HepG2 (cell line): ENCODE results near the gene ZNF48. TPM values are rescaled to one million over a fixed set of nuclear protein-coding genes. Genes with fewer than 3 reads are reported as not detected.
A peak's percentile ranks its signal among the peaks of the same experiment; 100 is the strongest.

ENCODE experiments used
- ATAC-seq: fragments of 200-7000 bp; cut with Tn5 transposase; 3 replicates; pipeline ENCODE4 v1.9.1; 2020; ENCODE audit warnings: mild to moderate bottlenecking, moderate library complexity
- BruUV-seq: library from RNA; stranded (reverse); fragments of 400-500 nt; replicated peaks from 2 replicates; lab custom pipeline; 2021; lab: Mats Ljungman, UMichigan
- CTCF ChIA-PET: fragments of 300-600 bp; formaldehyde crosslinking; extraction: SDS; loops from one replicate; lab custom pipeline; 2021; ENCODE audit warnings: low total read pairs, inconsistent platforms, low intra/inter-chr PET ratio; lab: Yijun Ruan, JAX
- POLR2A ChIA-PET: fragments of 350-600 bp; sonication (Branson Sonifier 250); formaldehyde crosslinking; loops from one replicate; lab custom pipeline; 2020; ENCODE audit warnings: antibody characterized with exemption, inconsistent platforms; lab: Yijun Ruan, JAX
- DNase-seq: peaks from one replicate; pipeline ENCODE4 v3.0.0-alpha.2; 2015; ENCODE audit warnings: low spot score
- FAIRE-seq: peaks from 3 replicates; lab custom pipeline; 2011; peaks lifted over from hg19 to GRCh38; lab: Jason Lieb, UNC
- H2AFZ ChIP-seq: one replicate; pipeline ENCODE4 v1.6.1; 2011; ENCODE audit warnings: low read length, inconsistent platforms
- H3K27ac ChIP-seq: fragments of 300-600 bp; 3 replicates; pipeline ENCODE4 v1.8.0; 2011; ENCODE audit warnings: mixed run types, mild to moderate bottlenecking, mixed read lengths, low read length, inconsistent platforms; ENCODE audit not compliant: insufficient read depth; ENCODE audit errors: extremely low read length
- H3K27me3 ChIP-seq, 2 experiments: fragments of 200-600 bp in 1 of 2; 2 replicates in 1 of 2; 3 replicates in 1 of 2; pipeline versions ENCODE4 v1.6.0 to v1.8.0; 2011; ENCODE audit warnings: low read length in 2 of 2, mild to moderate bottlenecking in 2 of 2, moderate library complexity in 2 of 2, inconsistent platforms in 1 of 2; ENCODE audit not compliant: insufficient read depth in 2 of 2, control insufficient read depth in 1 of 2
- H3K36me3 ChIP-seq, 2 experiments: fragments of 200-600 bp in 1 of 2; replicated peaks in 1 of 2; 2 replicates in 1 of 2; 3 replicates in 1 of 2; pipeline versions ENCODE4 v1.5.1 to v1.8.0; 2011; ENCODE audit warnings: low read length in 2 of 2, inconsistent platforms in 1 of 2; ENCODE audit not compliant: insufficient read depth in 2 of 2, control insufficient read depth in 1 of 2
- H3K4me1 ChIP-seq: 2 replicates; pipeline ENCODE4 v1.5.1; 2012; ENCODE audit warnings: low read length, inconsistent platforms; ENCODE audit not compliant: insufficient read depth
- H3K4me2 ChIP-seq: 2 replicates; pipeline ENCODE4 v1.6.0; 2011; ENCODE audit warnings: low read depth, low read length, inconsistent platforms
- H3K4me3 ChIP-seq, 3 experiments: fragments of 200-600 bp in 1 of 3; sonication (generic), shearing (Covaris generic) in 1 of 3; replicated peaks in 1 of 3; 2 replicates each; pipeline ENCODE4 v1.5.1; 2011 to 2016; ENCODE audit warnings: low read length in 3 of 3, inconsistent platforms in 2 of 3, low read depth in 2 of 3, mild to moderate bottlenecking in 2 of 3, control low read depth in 1 of 3, mixed read lengths in 1 of 3; ENCODE audit not compliant: insufficient read depth in 1 of 3
- H3K79me2 ChIP-seq: one replicate; pipeline ENCODE4 v1.6.1; 2011; ENCODE audit warnings: low read length, inconsistent platforms; ENCODE audit not compliant: insufficient read depth
- H3K9ac ChIP-seq: 2 replicates; pipeline ENCODE4 v1.6.0; 2011; ENCODE audit warnings: mild to moderate bottlenecking, low read depth, low read length, inconsistent platforms; ENCODE audit not compliant: insufficient read depth
- H3K9me3 ChIP-seq: 2 replicates; pipeline ENCODE4 v1.5.1; 2012; ENCODE audit warnings: mild to moderate bottlenecking, low read length
- H4K20me1 ChIP-seq: 2 replicates; pipeline ENCODE4 v1.6.0; 2011; ENCODE audit warnings: inconsistent platforms, mild to moderate bottlenecking, low read length, moderate library complexity; ENCODE audit not compliant: insufficient read depth
- KLF11 ChIP-seq: IDR thresholded peaks from 2 replicates; pipeline ENCODE4 v1.6.1; 2016; ENCODE audit warnings: missing compliant biosample characterization
- RARG ChIP-seq: sonication (generic); formaldehyde crosslinking; IDR thresholded peaks from 2 replicates; pipeline ENCODE4 v1.4.0; 2020; ENCODE audit warnings: low read depth, mild to moderate bottlenecking, missing genetic modification reagents
- SIN3A ChIP-seq: IDR thresholded peaks from 2 replicates; pipeline ENCODE4 v1.6.1; 2011; ENCODE audit warnings: low read depth, mild to moderate bottlenecking, control low read depth, low read length, borderline replicate concordance
- SKI ChIP-seq: fragments of 450-650 bp; IDR thresholded peaks from one replicate; pipeline ENCODE4 v1.6.1; 2018; ENCODE audit warnings: mild to moderate bottlenecking; ENCODE audit not compliant: partially characterized antibody
- ZNF280D ChIP-seq: sonication (generic); formaldehyde crosslinking; IDR thresholded peaks from 2 replicates; pipeline ENCODE4 v1.5.1; 2020; ENCODE audit warnings: mild to moderate bottlenecking, missing genetic modification reagents
- ZNF615 ChIP-seq: sonication (generic); formaldehyde crosslinking; IDR thresholded peaks from 2 replicates; pipeline ENCODE4 v1.5.0; 2020; ENCODE audit warnings: mild to moderate bottlenecking, missing genetic modification reagents, borderline replicate concordance
- ZNF629 ChIP-seq: sonication (generic); formaldehyde crosslinking; conservative IDR thresholded peaks from 2 replicates; pipeline ENCODE4 v1.5.0; 2020; ENCODE audit warnings: missing genetic modification reagents
- WGBS: methylation state at CpG from one replicate; pipeline ENCODE4 v1.1.6; 2017; ENCODE audit warnings: low lambda C conversion rate; 5-methylcytosine and 5-hydroxymethylcytosine counted together
- in situ Hi-C: cut with HindIII; loops from 2 replicates; pipeline ENCODE4 v1.10.0; 2017; ENCODE audit warnings: low pct_unique_long_range_greater_than_20kb; ENCODE audit not compliant: extremely low pct_ligation_motif_present
- intact Hi-C: fragments of 100-400 bp; cut with micrococcal nuclease; formaldehyde crosslinking; loops from one replicate; pipeline ENCODE4 v1.10.0; 2022; ENCODE audit not compliant: unreplicated experiment
- polyA plus RNA-seq, 8 experiments: library from polyadenylated mRNA; depleted of rRNA in 3 of 8; stranded (reverse) in 7 of 8; unstranded in 1 of 8; fragments of >200 nt; fragmentation: Illumina TruSeq in 4 of 8; extraction: Trizol in 4 of 8; gene quantifications; 2 replicates each; pipeline versions ENCODE4 v1.2.1 to v1.2.3, GENCODE V29; 2011 to 2016; ENCODE audit warnings: low read depth in 4 of 8, missing spikeins in 1 of 8, mixed read lengths in 1 of 8; ENCODE audit not compliant: insufficient read depth in 1 of 8
- total RNA-seq, 5 experiments: library from RNA; depleted of rRNA; stranded (reverse); fragments of >200 nt; fragmentation: Illumina TruSeq; extraction: Trizol; gene quantifications; 2 replicates each; pipeline ENCODE4 v1.2.3, GENCODE V29; 2016; ENCODE audit warnings: low read depth in 1 of 5
- TF ChIP-seq, protein P1 (sequence below): sonication (generic); formaldehyde crosslinking; IDR thresholded peaks from 2 replicates; pipeline ENCODE4 v1.4.0; 2020; ENCODE audit warnings: mild to moderate bottlenecking, missing genetic modification reagents

Gene ZNF48
- total and polyA plus RNA-seq, 2 of the 13 experiments (the other 11 are each of a cell fraction or from before 2014, with no cell fraction given): 9.9 to 12.3 TPM

DNA sequence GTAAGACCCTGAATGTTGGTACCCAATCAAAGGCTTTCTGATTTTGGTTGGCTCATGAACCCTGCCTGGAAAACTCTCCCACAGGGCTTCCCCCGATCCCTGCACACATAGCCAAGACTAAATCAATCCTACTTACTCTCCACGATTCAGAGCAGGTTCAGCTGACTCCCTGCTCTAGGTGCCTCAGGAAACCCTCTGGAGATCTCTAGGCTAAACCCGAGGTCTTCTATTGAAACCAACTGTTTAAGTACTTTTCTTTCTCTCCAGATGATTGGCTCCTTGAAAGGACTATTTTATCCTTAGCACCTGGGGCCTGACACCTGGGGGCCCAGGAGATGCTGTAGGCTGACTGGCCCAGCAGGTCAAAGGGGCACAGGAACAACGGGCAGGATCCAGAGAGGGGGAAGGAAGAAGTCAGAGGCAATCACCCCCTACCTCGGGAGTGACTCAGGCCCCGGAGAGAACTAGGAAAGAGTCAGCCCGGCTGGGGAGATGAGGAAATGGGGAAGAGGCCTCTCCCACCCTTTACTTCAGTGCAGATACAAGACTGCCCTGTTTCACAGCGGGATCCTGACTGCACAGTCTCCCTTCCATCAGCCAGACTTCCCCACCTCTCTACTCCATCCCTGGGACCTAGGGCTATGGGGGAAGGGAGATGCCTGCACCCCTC is 27.0 kb upstream of the ZNF48 start (continued):
- TF ChIP-seq, protein P1, sequence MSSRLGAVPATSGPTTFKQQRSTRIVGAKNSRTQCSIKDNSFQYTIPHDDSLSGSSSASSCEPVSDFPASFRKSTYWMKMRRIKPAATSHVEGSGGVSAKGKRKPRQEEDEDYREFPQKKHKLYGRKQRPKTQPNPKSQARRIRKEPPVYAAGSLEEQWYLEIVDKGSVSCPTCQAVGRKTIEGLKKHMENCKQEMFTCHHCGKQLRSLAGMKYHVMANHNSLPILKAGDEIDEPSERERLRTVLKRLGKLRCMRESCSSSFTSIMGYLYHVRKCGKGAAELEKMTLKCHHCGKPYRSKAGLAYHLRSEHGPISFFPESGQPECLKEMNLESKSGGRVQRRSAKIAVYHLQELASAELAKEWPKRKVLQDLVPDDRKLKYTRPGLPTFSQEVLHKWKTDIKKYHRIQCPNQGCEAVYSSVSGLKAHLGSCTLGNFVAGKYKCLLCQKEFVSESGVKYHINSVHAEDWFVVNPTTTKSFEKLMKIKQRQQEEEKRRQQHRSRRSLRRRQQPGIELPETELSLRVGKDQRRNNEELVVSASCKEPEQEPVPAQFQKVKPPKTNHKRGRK (CRISPR knock-in tag): no peak
- TF ChIP-seq, all 625 proteins: peak for 6

GRCh38 chr16:30368792-30369090 is 26.5 kb upstream of the ZNF48 start:
- in situ Hi-C loops: no loop called here
- POLR2A ChIA-PET: interaction anchor here (1.2 to 4.7 kb wide), 4 partner anchors 12 to 33 kb away, joined by 3 to 94 read pairs (median 9); partner anchors contain the start of genes CD2BP2 and ZNF48
- CTCF ChIA-PET: interaction anchor here (1.4 kb wide), 1 partner anchor 40 kb away, joined by 3 read pairs; no protein-coding TSS in a partner anchor

More at GRCh38 chr16:30368792-30369090, 26.5 kb upstream of the ZNF48 start:
- H2AFZ ChIP-seq: no peak overlapping the region
- no peak for TF ChIP-seq ZNF280D (CRISPR knock-in tag)
- TF ChIP-seq RARG (CRISPR knock-in tag): no peak
- 0 out of 2 replicates have a peak, but pooled peaks have one; percentile 13 for TF ChIP-seq KLF11 (CRISPR knock-in tag)
- 0 out of 2 replicates have a peak, but pooled peaks have one; percentile 5 for TF ChIP-seq SIN3A
- TF ChIP-seq SKI: no peak
- TF ChIP-seq ZNF615 (CRISPR knock-in tag): no peak
- TF ChIP-seq ZNF629 (CRISPR knock-in tag): peak; percentile 66; the same call in 1 of the 2 replicates
- H3K4me3 ChIP-seq: peak overlapping the region; percentile 80 to 90 (median 86)
- DNase-seq: no peak
- WGBS: 17% methylated on average over 3 of the region's 4 CpGs
- intact Hi-C loops: no loop called here
- FAIRE-seq: no peak
- no peaks in the 10 kb centered on the region; a peak in 1 of 5 replicates for H3K27me3 ChIP-seq
- H3K4me2 ChIP-seq: peak overlapping the region; percentile 91
- H3K9me3 ChIP-seq: no peaks in the 10 kb centered on the region
- H3K9ac ChIP-seq: peak overlapping the region; percentile 75
- peaks cover 37% of the 10 kb centered on the region for H3K79me2 ChIP-seq
- H3K27ac ChIP-seq: no peak overlapping the region
- ATAC-seq: no peak
- peaks cover 20% of the 10 kb centered on the region; the same call in 1 of the 2 replicates for H4K20me1 ChIP-seq
- BruUV-seq: no TSS peak
- H3K36me3 ChIP-seq: peaks cover 8 to 16% of the 10 kb centered on the region in 2 experiments; a peak in 3 of 5 replicates
- H3K4me1 ChIP-seq: peaks cover 45% of the 10 kb centered on the region
